HepG2 (cell line): ENCODE data around the gene MMD2. TPM values are rescaled to one million over a fixed set of nuclear protein-coding genes. Genes with fewer than 3 reads are reported as not detected.

ENCODE experiments used
- CBFB ChIP-seq: sonication (generic); formaldehyde crosslinking; IDR thresholded peaks from 2 replicates; pipeline ENCODE4 v1.4.0; 2020; ENCODE audit warnings: missing genetic modification reagents
- CC2D1A ChIP-seq: sonication (generic); formaldehyde crosslinking; IDR thresholded peaks from 2 replicates; pipeline ENCODE4 v1.8.1; 2023; ENCODE audit warnings: mild to moderate bottlenecking, missing genetic modification reagents
- EEA1 ChIP-seq: sonication (generic); formaldehyde crosslinking; IDR thresholded peaks from 2 replicates; pipeline ENCODE4 v1.5.1; 2020; ENCODE audit warnings: mild to moderate bottlenecking, missing genetic modification reagents, borderline replicate concordance
- FOXA1 ChIP-seq, 2 experiments: fragments of 450-650 bp in 1 of 2; sonication (generic) in 1 of 2; formaldehyde crosslinking in 1 of 2; IDR thresholded peaks; 2 replicates each; pipeline versions ENCODE4 v1.4.0 to v1.6.1; 2016 to 2020; ENCODE audit warnings: missing genetic modification reagents in 1 of 2
- FOXA3 ChIP-seq: IDR thresholded peaks from 2 replicates; pipeline ENCODE4 v1.6.1; 2016; ENCODE audit warnings: missing genetic modification reagents, missing compliant biosample characterization
- IRX3 ChIP-seq: sonication (generic); formaldehyde crosslinking; IDR thresholded peaks from 2 replicates; pipeline ENCODE4 v1.8.1; 2023; ENCODE audit warnings: mild to moderate bottlenecking, low read depth, missing genetic modification reagents, borderline replicate concordance
- KAT7 ChIP-seq: IDR thresholded peaks from 2 replicates; pipeline ENCODE4 v1.6.1; 2018; ENCODE audit warnings: borderline replicate concordance, missing compliant biosample characterization
- KLF12 ChIP-seq: sonication (generic); formaldehyde crosslinking; IDR thresholded peaks from 2 replicates; pipeline ENCODE4 v1.4.0; 2020; ENCODE audit warnings: missing genetic modification reagents, borderline replicate concordance
- RBAK ChIP-seq: sonication (generic); formaldehyde crosslinking; IDR thresholded peaks from 2 replicates; pipeline ENCODE4 v1.5.1; 2020; ENCODE audit warnings: mild to moderate bottlenecking, missing genetic modification reagents
- SAFB2 ChIP-seq: sonication (generic); formaldehyde crosslinking; IDR thresholded peaks from 2 replicates; pipeline ENCODE4 v1.5.1; 2020; ENCODE audit warnings: missing genetic modification reagents, low read depth, mild to moderate bottlenecking, borderline replicate concordance
- SUZ12 ChIP-seq: fragments of 150-350 bp; IDR thresholded peaks from 2 replicates; pipeline ENCODE4 v1.6.1; 2014; ENCODE audit warnings: low read depth, low read length
- YY1 ChIP-seq: IDR thresholded peaks from 2 replicates; pipeline ENCODE4 v1.6.1; 2011; ENCODE audit warnings: low read length, low read depth, moderate library complexity, mild to moderate bottlenecking; ENCODE audit not compliant: insufficient read depth, insufficient replicate concordance
- ZMYM4 ChIP-seq: sonication (generic); formaldehyde crosslinking; IDR thresholded peaks from 2 replicates; pipeline ENCODE4 v1.8.1; 2023; ENCODE audit warnings: mild to moderate bottlenecking, missing genetic modification reagents
- ZNF121 ChIP-seq: sonication (generic); formaldehyde crosslinking; IDR thresholded peaks from 2 replicates; pipeline ENCODE4 v1.5.0; 2020; ENCODE audit warnings: mild to moderate bottlenecking, missing genetic modification reagents
- ZNF660 ChIP-seq: sonication (generic); formaldehyde crosslinking; IDR thresholded peaks from 2 replicates; pipeline ENCODE4 v1.5.1; 2020; ENCODE audit warnings: mild to moderate bottlenecking, low read depth, missing genetic modification reagents, borderline replicate concordance
- ZNF678 ChIP-seq: sonication (generic); formaldehyde crosslinking; IDR thresholded peaks from 2 replicates; pipeline ENCODE4 v1.4.0; 2020; ENCODE audit warnings: mild to moderate bottlenecking, missing genetic modification reagents
- ZNF788 ChIP-seq: sonication (generic); formaldehyde crosslinking; IDR thresholded peaks from 2 replicates; pipeline ENCODE4 v1.5.0; 2020; ENCODE audit warnings: mild to moderate bottlenecking, missing genetic modification reagents, borderline replicate concordance
- ZNF891 ChIP-seq: sonication (generic); formaldehyde crosslinking; IDR thresholded peaks from 2 replicates; pipeline ENCODE4 v1.5.0; 2020; ENCODE audit warnings: mild to moderate bottlenecking, missing genetic modification reagents
- polyA plus RNA-seq, 8 experiments: library from polyadenylated mRNA; depleted of rRNA in 3 of 8; stranded (reverse) in 7 of 8; unstranded in 1 of 8; fragments of >200 nt; fragmentation: Illumina TruSeq in 4 of 8; extraction: Trizol in 4 of 8; gene quantifications; 2 replicates each; pipeline versions ENCODE4 v1.2.1 to v1.2.3, GENCODE V29; 2011 to 2016; ENCODE audit warnings: low read depth in 4 of 8, missing spikeins in 1 of 8, mixed read lengths in 1 of 8; ENCODE audit not compliant: insufficient read depth in 1 of 8
- total RNA-seq, 5 experiments: library from RNA; depleted of rRNA; stranded (reverse); fragments of >200 nt; fragmentation: Illumina TruSeq; extraction: Trizol; gene quantifications; 2 replicates each; pipeline ENCODE4 v1.2.3, GENCODE V29; 2016; ENCODE audit warnings: low read depth in 1 of 5
- TF ChIP-seq, protein P1 (sequence below): sonication (generic); formaldehyde crosslinking; IDR thresholded peaks from 2 replicates; pipeline ENCODE4 v1.5.0; 2020; ENCODE audit warnings: mild to moderate bottlenecking, missing genetic modification reagents
- TF ChIP-seq, protein P2 (sequence below): IDR thresholded peaks from 2 replicates; pipeline ENCODE4 v1.6.1; 2016; ENCODE audit warnings: missing compliant biosample characterization, missing genetic modification reagents, borderline replicate concordance
- TF ChIP-seq, protein P3 (sequence below): sonication (generic); formaldehyde crosslinking; IDR thresholded peaks from 2 replicates; pipeline ENCODE4 v1.5.0; 2020; ENCODE audit warnings: mild to moderate bottlenecking, missing genetic modification reagents
- TF ChIP-seq, protein P4 (sequence below): sonication (generic); formaldehyde crosslinking; IDR thresholded peaks from 2 replicates; pipeline ENCODE4 v1.4.0; 2020; ENCODE audit warnings: missing genetic modification reagents

MMD2 gene
- total and polyA plus RNA-seq, 2 of the 13 experiments (the other 11 are each of a cell fraction or from before 2014, with no cell fraction given): not detected

DNA sequence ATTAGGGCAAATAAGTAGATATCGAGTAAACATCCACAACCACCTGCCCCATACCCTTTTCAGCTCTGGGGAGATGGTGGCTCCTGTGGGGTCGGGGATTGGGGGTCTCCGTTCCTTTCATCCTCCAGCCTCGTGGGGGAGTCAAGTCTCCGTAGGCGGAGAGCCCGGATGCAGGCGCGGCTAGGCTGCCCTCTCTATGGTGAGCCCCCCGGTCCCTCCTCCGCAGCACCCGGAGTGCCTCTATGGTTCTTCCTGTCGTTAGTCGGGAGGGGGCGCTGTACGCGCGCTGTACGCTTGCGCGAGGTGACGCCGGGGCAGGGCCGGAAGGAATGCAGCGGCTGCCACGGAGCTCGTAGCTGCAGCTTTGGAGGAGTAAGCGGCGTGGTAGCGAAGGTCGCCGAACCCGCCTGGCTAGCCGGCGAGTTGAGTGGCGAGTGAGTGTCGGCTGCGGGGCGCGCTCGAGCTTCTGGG is 14.8 kb upstream of the MMD2 start (continued):
- no peak for TF ChIP-seq IRX3
- TF ChIP-seq CC2D1A (CRISPR knock-in tag): no peak
- TF ChIP-seq SAFB2 (CRISPR knock-in tag): no peak
- TF ChIP-seq, protein P1, sequence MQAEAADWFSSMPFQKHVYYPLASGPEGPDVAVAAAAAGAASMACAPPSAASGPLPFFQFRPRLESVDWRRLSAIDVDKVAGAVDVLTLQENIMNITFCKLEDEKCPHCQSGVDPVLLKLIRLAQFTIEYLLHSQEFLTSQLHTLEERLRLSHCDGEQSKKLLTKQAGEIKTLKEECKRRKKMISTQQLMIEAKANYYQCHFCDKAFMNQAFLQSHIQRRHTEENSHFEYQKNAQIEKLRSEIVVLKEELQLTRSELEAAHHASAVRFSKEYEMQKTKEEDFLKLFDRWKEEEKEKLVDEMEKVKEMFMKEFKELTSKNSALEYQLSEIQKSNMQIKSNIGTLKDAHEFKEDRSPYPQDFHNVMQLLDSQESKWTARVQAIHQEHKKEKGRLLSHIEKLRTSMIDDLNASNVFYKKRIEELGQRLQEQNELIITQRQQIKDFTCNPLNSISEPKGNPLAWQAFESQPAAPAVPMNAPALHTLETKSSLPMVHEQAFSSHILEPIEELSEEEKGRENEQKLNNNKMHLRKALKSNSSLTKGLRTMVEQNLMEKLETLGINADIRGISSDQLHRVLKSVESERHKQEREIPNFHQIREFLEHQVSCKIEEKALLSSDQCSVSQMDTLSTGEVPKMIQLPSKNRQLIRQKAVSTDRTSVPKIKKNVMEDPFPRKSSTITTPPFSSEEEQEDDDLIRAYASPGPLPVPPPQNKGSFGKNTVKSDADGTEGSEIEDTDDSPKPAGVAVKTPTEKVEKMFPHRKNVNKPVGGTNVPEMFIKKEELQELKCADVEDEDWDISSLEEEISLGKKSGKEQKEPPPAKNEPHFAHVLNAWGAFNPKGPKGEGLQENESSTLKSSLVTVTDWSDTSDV (CRISPR knock-in tag): no peak; the same call in 1 of the 2 replicates
- no peak for TF ChIP-seq KAT7 (CRISPR knock-in tag)
- TF ChIP-seq, protein P2, sequence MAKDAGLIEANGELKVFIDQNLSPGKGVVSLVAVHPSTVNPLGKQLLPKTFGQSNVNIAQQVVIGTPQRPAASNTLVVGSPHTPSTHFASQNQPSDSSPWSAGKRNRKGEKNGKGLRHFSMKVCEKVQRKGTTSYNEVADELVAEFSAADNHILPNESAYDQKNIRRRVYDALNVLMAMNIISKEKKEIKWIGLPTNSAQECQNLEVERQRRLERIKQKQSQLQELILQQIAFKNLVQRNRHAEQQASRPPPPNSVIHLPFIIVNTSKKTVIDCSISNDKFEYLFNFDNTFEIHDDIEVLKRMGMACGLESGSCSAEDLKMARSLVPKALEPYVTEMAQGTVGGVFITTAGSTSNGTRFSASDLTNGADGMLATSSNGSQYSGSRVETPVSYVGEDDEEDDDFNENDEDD (CRISPR knock-in tag): no peak
- TF ChIP-seq ZNF891 (CRISPR knock-in tag): no peak
- TF ChIP-seq, protein P3, sequence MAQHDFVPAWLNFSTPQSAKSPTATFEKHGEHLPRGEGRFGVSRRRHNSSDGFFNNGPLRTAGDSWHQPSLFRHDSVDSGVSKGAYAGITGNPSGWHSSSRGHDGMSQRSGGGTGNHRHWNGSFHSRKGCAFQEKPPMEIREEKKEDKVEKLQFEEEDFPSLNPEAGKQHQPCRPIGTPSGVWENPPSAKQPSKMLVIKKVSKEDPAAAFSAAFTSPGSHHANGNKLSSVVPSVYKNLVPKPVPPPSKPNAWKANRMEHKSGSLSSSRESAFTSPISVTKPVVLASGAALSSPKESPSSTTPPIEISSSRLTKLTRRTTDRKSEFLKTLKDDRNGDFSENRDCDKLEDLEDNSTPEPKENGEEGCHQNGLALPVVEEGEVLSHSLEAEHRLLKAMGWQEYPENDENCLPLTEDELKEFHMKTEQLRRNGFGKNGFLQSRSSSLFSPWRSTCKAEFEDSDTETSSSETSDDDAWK (CRISPR knock-in tag): no peak
- TF ChIP-seq FOXA3 (CRISPR knock-in tag): 0 out of 2 replicates have a peak, but pooled peaks have one; percentile 13
- TF ChIP-seq CBFB (CRISPR knock-in tag): 0 out of 2 replicates have a peak, but pooled peaks have one; percentile 17
- peak; percentile 46 for TF ChIP-seq YY1
- no peak; the same call in 1 of the 2 replicates for TF ChIP-seq EEA1 (CRISPR knock-in tag)
- TF ChIP-seq FOXA1 (IDR thresholded peaks at IDR 0.05): no peak
- TF ChIP-seq FOXA1 (CRISPR knock-in tag; IDR thresholded peaks at IDR 0.05): no peak
- 0 out of 2 replicates have a peak, but pooled peaks have one; percentile 9 for TF ChIP-seq ZNF788
- no peak for TF ChIP-seq RBAK (CRISPR knock-in tag)
- no peak for TF ChIP-seq ZNF660 (CRISPR knock-in tag)
- TF ChIP-seq ZNF121 (CRISPR knock-in tag): no peak
- TF ChIP-seq, protein P4, sequence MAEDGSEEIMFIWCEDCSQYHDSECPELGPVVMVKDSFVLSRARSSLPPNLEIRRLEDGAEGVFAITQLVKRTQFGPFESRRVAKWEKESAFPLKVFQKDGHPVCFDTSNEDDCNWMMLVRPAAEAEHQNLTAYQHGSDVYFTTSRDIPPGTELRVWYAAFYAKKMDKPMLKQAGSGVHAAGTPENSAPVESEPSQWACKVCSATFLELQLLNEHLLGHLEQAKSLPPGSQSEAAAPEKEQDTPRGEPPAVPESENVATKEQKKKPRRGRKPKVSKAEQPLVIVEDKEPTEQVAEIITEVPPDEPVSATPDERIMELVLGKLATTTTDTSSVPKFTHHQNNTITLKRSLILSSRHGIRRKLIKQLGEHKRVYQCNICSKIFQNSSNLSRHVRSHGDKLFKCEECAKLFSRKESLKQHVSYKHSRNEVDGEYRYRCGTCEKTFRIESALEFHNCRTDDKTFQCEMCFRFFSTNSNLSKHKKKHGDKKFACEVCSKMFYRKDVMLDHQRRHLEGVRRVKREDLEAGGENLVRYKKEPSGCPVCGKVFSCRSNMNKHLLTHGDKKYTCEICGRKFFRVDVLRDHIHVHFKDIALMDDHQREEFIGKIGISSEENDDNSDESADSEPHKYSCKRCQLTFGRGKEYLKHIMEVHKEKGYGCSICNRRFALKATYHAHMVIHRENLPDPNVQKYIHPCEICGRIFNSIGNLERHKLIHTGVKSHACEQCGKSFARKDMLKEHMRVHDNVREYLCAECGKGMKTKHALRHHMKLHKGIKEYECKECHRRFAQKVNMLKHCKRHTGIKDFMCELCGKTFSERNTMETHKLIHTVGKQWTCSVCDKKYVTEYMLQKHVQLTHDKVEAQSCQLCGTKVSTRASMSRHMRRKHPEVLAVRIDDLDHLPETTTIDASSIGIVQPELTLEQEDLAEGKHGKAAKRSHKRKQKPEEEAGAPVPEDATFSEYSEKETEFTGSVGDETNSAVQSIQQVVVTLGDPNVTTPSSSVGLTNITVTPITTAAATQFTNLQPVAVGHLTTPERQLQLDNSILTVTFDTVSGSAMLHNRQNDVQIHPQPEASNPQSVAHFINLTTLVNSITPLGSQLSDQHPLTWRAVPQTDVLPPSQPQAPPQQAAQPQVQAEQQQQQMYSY (CRISPR knock-in tag): 0 out of 2 replicates have a peak, but pooled peaks have one; percentile 1
- no peak for TF ChIP-seq SUZ12
- TF ChIP-seq KLF12 (CRISPR knock-in tag): no peak; the same call in 1 of the 2 replicates
- no peak for TF ChIP-seq ZNF678 (CRISPR knock-in tag)
- peak; percentile 100 for TF ChIP-seq ZMYM4 (CRISPR knock-in tag)
